HCT116 (cell line): ENCODE results near the gene MED7. TPM values are rescaled to one million over a fixed set of nuclear protein-coding genes. Genes with fewer than 3 reads are reported as not detected.

Experiments used
- ATAC-seq: fragments of 200-7000 bp; cut with Tn5 transposase; 2 replicates; pipeline ENCODE4 v1.9.1; 2020; ENCODE audit warnings: mild to moderate bottlenecking, moderate library complexity
- BruUV-seq: library from RNA; stranded (reverse); fragments of 400-500 nt; replicated peaks from 2 replicates; lab custom pipeline; 2021; lab: Mats Ljungman, UMichigan
- CTCF ChIA-PET: fragments of 300-600 bp; sonication (Branson Sonifier 250); formaldehyde crosslinking; loops from one replicate; lab custom pipeline; 2021; ENCODE audit warnings: antibody characterized with exemption; lab: Charles Lee
- POLR2A ChIA-PET: fragments of 300-600, 350-600 bp; sonication (Branson Sonifier 250); formaldehyde crosslinking; loops from one replicate; lab custom pipeline; 2021; ENCODE audit warnings: antibody characterized with exemption; lab: Charles Lee
- RAD21 ChIA-PET, 2 experiments: fragments of 300-600 bp; sonication (Branson Sonifier 250); formaldehyde crosslinking; loops; one replicate each; lab custom pipeline; 2023; ENCODE audit warnings: low total read pairs in 2 of 2; ENCODE audit not compliant: uncharacterized antibody in 2 of 2, unreplicated experiment in 2 of 2, low non-redundant PET in 1 of 2; lab: Charles Lee
- DNase-seq: peaks from one replicate; pipeline ENCODE4 v3.0.0-alpha.2; 2010; ENCODE audit warnings: low read depth, low spot score
- H2AFZ ChIP-seq: fragments of 200-600 bp; shearing (Covaris generic), sonication (generic); 2 replicates; pipeline ENCODE4 v1.6.1; 2017; ENCODE audit warnings: low read depth, mixed run types, mixed read lengths, antibody characterized with exemption, low read length; ENCODE audit not compliant: poor library complexity, severe bottlenecking
- H3K27ac ChIP-seq: 2 replicates; pipeline ENCODE4 v1.5.1; 2012; ENCODE audit warnings: low read depth, low read length
- H3K27me3 ChIP-seq: fragments of 200-600 bp; sonication (generic); 2 replicates; pipeline ENCODE4 v1.6.1; 2016; ENCODE audit warnings: mixed run types, low read length, mixed read lengths; ENCODE audit not compliant: insufficient read depth
- H3K36me3 ChIP-seq, 2 experiments: fragments of 200-500 bp in 1 of 2; fragments of 200-600 bp in 1 of 2; sonication (Bioruptor generic) in 1 of 2; sonication (generic) in 1 of 2; 2 replicates each; pipeline versions ENCODE4 v1.5.1 to v1.6.1; 2014 to 2016; ENCODE audit warnings: low read length in 2 of 2, inconsistent platforms in 1 of 2, mixed read lengths in 1 of 2, mixed run types in 1 of 2; ENCODE audit not compliant: insufficient read depth in 2 of 2, control insufficient read depth in 1 of 2
- H3K4me1 ChIP-seq, 2 experiments: fragments of 200-600 bp in 1 of 2; sonication (generic) in 1 of 2; 2 replicates each; pipeline versions ENCODE4 v1.5.1 to v1.6.1; 2012 to 2017; ENCODE audit warnings: low read length in 2 of 2, inconsistent platforms in 1 of 2, mild to moderate bottlenecking in 1 of 2, mixed read lengths in 1 of 2, mixed run types in 1 of 2, moderate library complexity in 1 of 2; ENCODE audit not compliant: insufficient read depth in 2 of 2, control insufficient read depth in 1 of 2
- H3K4me2 ChIP-seq: fragments of 200-600 bp; sonication (generic); 2 replicates; pipeline ENCODE4 v1.6.1; 2017; ENCODE audit warnings: mixed run types, low read length, mixed read lengths
- H3K4me3 ChIP-seq, 2 experiments: fragments of 200-600 bp in 1 of 2; sonication (generic) in 1 of 2; replicated peaks in 1 of 2; 2 replicates each; pipeline ENCODE4 v1.5.1; 2011 to 2016; ENCODE audit warnings: low read length in 2 of 2, control low read depth in 1 of 2, low read depth in 1 of 2, mild to moderate bottlenecking in 1 of 2, mixed read lengths in 1 of 2, mixed run types in 1 of 2
- H3K79me2 ChIP-seq: fragments of 200-600 bp; sonication (generic); 2 replicates; pipeline ENCODE4 v1.6.1; 2017; ENCODE audit warnings: mild to moderate bottlenecking, mixed run types, low read length, moderate library complexity, mixed read lengths; ENCODE audit not compliant: insufficient read depth
- H3K9ac ChIP-seq: fragments of 200-600 bp; sonication (generic); 2 replicates; pipeline ENCODE4 v1.6.1; 2016; ENCODE audit warnings: low read length, mixed read lengths
- H3K9me2 ChIP-seq: fragments of 200-600 bp; sonication (generic), shearing (Covaris generic); 2 replicates; pipeline ENCODE4 v1.6.1; 2017; ENCODE audit warnings: mixed run types, mild to moderate bottlenecking, moderate library complexity; ENCODE audit not compliant: insufficient read depth
- H3K9me3 ChIP-seq, 2 experiments: fragments of 200-500 bp in 1 of 2; fragments of 200-600 bp in 1 of 2; sonication (Bioruptor generic) in 1 of 2; sonication (generic) in 1 of 2; 2 replicates each; pipeline ENCODE4 v1.6.1; 2014 to 2017; ENCODE audit warnings: low read length in 2 of 2, mixed read lengths in 2 of 2, inconsistent platforms in 1 of 2, low read depth in 1 of 2, mild to moderate bottlenecking in 1 of 2, mixed run types in 1 of 2, moderate library complexity in 1 of 2; ENCODE audit not compliant: control insufficient read depth in 1 of 2, insufficient read depth in 1 of 2
- H4K20me1 ChIP-seq: fragments of 200-600 bp; sonication (generic), shearing (Covaris generic); 2 replicates; pipeline ENCODE4 v1.6.1; 2017; ENCODE audit warnings: mixed run types, mild to moderate bottlenecking, moderate library complexity; ENCODE audit not compliant: insufficient read depth
- ATF3 ChIP-seq: IDR thresholded peaks from 2 replicates; pipeline ENCODE4 v1.6.1; 2012
- CBX3 ChIP-seq: IDR thresholded peaks from 2 replicates; pipeline ENCODE4 v1.6.1; 2012; ENCODE audit warnings: low read depth
- CEBPB ChIP-seq: IDR thresholded peaks from 2 replicates; pipeline ENCODE4 v1.6.1; 2012; ENCODE audit warnings: low read depth
- CTCF ChIP-seq, 3 experiments: fragments of 200-600 bp in 1 of 3; sonication (generic) in 1 of 3; IDR thresholded peaks in 2 of 3; conservative IDR thresholded peaks in 1 of 3; 2 replicates each; pipeline ENCODE4 v1.5.1; 2012 to 2017; ENCODE audit warnings: low read depth in 2 of 3, low read length in 2 of 3, antibody characterized with exemption in 1 of 3, borderline replicate concordance in 1 of 3, control low read depth in 1 of 3, mild to moderate bottlenecking in 1 of 3, mixed read lengths in 1 of 3, mixed run types in 1 of 3, moderate library complexity in 1 of 3; ENCODE audit not compliant: insufficient read depth in 1 of 3
- EGR1 ChIP-seq: IDR thresholded peaks from 2 replicates; pipeline ENCODE4 v1.6.1; 2012; ENCODE audit warnings: low read depth
- EZH2 ChIP-seq: fragments of 200-600 bp; sonication (generic); IDR thresholded peaks from 2 replicates; pipeline ENCODE4 v1.6.1; 2017; ENCODE audit warnings: antibody characterized with exemption, mixed run types
- EZH2phosphoT487 ChIP-seq: fragments of 200-600 bp; IDR thresholded peaks from 2 replicates; pipeline ENCODE4 v1.6.1; 2018; ENCODE audit warnings: antibody characterized with exemption, borderline replicate concordance
- FOSL1 ChIP-seq: IDR thresholded peaks from 2 replicates; pipeline ENCODE4 v1.6.1; 2012; ENCODE audit warnings: low read depth
- JUND ChIP-seq: IDR thresholded peaks from 2 replicates; pipeline ENCODE4 v1.6.1; 2012
- MAX ChIP-seq: IDR thresholded peaks from 2 replicates; pipeline ENCODE4 v1.6.1; 2012
- POLR2AphosphoS5 ChIP-seq: IDR thresholded peaks from 2 replicates; pipeline ENCODE4 v1.6.1; 2011; ENCODE audit warnings: mild to moderate bottlenecking, low read depth, low read length, moderate library complexity
- RAD21 ChIP-seq: IDR thresholded peaks from 2 replicates; pipeline ENCODE4 v1.6.1; 2012; ENCODE audit warnings: low read depth, mild to moderate bottlenecking
- SIN3A ChIP-seq: IDR thresholded peaks from 2 replicates; pipeline ENCODE4 v1.6.1; 2012; ENCODE audit warnings: low read depth
- SRF ChIP-seq: IDR thresholded peaks from 2 replicates; pipeline ENCODE4 v1.6.1; 2012; ENCODE audit warnings: low read depth
- ZBTB33 ChIP-seq: IDR thresholded peaks from 2 replicates; pipeline ENCODE4 v1.6.1; 2011; ENCODE audit warnings: mild to moderate bottlenecking, low read length, moderate library complexity; ENCODE audit not compliant: insufficient replicate concordance; ENCODE audit errors: extremely low read depth
- ZFX ChIP-seq: fragments of 450-650 bp; IDR thresholded peaks from 2 replicates; pipeline ENCODE4 v1.6.1; 2017
- ZNF274 ChIP-seq: fragments of 200-500 bp; sonication (Bioruptor generic); IDR thresholded peaks from 2 replicates; pipeline ENCODE4 v1.6.1; 2014; ENCODE audit warnings: mild to moderate bottlenecking, low read depth, low read length, inconsistent platforms
- intact Hi-C: fragments of 100-400 bp; cut with micrococcal nuclease; formaldehyde crosslinking; loops from 2 replicates; pipeline ENCODE4 v1.10.0; 2022
- total RNA-seq: library from RNA; stranded (reverse); gene quantifications from one replicate; pipeline ENCODE4 v1.2.1, GENCODE V29; 2021; ENCODE audit not compliant: unreplicated experiment

MED7 gene
- total RNA-seq, 1 experiment from 2014 or later: 9.1 TPM

- no peak for TF ChIP-seq ZBTB33
- no peak for TF ChIP-seq FOSL1
- no peak for TF ChIP-seq SRF
- TF ChIP-seq CEBPB: no peak
- no peak for TF ChIP-seq JUND
Observed at GRCh38 chr5:157178966-157179365, 36.3 kb upstream of the MED7 start (continued).

GRCh38 chr5:157177953-157178352, 35.3 kb upstream of the MED7 start:
- H3K79me2 ChIP-seq: no peaks in the 10 kb centered on the region
- no peaks in the 10 kb centered on the region for H3K36me3 ChIP-seq
- BruUV-seq: no TSS peak
- no peaks in the 10 kb centered on the region for H3K9me3 ChIP-seq
- ChIA-PET POLR2A (no interaction called here), CTCF (no interaction called here), RAD21 (no interaction called here)
- no peaks in the 10 kb centered on the region for H3K4me1 ChIP-seq
- H4K20me1 ChIP-seq: no peaks in the 10 kb centered on the region
- H3K27ac ChIP-seq: no peak overlapping the region
- peaks cover 45% of the 10 kb centered on the region for H3K27me3 ChIP-seq
- H3K4me3 ChIP-seq: no peak overlapping the region
- TF ChIP-seq POLR2AphosphoS5: no peak
- no peak for TF ChIP-seq RAD21
- no peak for TF ChIP-seq EZH2phosphoT487
- TF ChIP-seq MAX: no peak
- no peak for TF ChIP-seq ZNF274
- TF ChIP-seq CTCF (IDR thresholded peaks at IDR 0.05 in 2 of 3, conservative IDR thresholded peaks at IDR 0.05 in 1 of 3; ENCODE audit: borderline replicate concordance in 1 of 3, insufficient read depth in 1 of 3, low read depth in 2 of 3, low read length in 2 of 3): no peak
- no peak for TF ChIP-seq CEBPB
- TF ChIP-seq ATF3: no peak
- TF ChIP-seq ZFX: no peak
- no peak for TF ChIP-seq SRF
- TF ChIP-seq EGR1: no peak
- no peak for TF ChIP-seq ZBTB33
- no peak for TF ChIP-seq SIN3A
- TF ChIP-seq FOSL1: no peak
- no peak for TF ChIP-seq JUND
- TF ChIP-seq EZH2: no peak
- TF ChIP-seq CBX3: no peak
- H3K4me2 ChIP-seq: no peak overlapping the region
- intact Hi-C loops: no loop called here
- H3K9ac ChIP-seq: no peak overlapping the region
- H3K9me2 ChIP-seq: no peaks in the 10 kb centered on the region
- ATAC-seq (no peak), DNase-seq (no peak)
- H2AFZ ChIP-seq: no peak overlapping the region
